Suppressor macrophage (primary cell): ENCODE results near the gene ZNF358.
A peak's percentile ranks its signal among the peaks of the same experiment; 100 is the strongest.
"Not testable (repeated sequence)": the region's sequence is repeated elsewhere in the genome, so short reads cannot be mapped to it uniquely, and the experiment has no call there.

Experiments used
- DNase-seq, 4 experiments: peaks; one replicate each; pipeline ENCODE4 v3.0.0-alpha.2; 2020 to 2022

Gene ZNF358

DNA sequence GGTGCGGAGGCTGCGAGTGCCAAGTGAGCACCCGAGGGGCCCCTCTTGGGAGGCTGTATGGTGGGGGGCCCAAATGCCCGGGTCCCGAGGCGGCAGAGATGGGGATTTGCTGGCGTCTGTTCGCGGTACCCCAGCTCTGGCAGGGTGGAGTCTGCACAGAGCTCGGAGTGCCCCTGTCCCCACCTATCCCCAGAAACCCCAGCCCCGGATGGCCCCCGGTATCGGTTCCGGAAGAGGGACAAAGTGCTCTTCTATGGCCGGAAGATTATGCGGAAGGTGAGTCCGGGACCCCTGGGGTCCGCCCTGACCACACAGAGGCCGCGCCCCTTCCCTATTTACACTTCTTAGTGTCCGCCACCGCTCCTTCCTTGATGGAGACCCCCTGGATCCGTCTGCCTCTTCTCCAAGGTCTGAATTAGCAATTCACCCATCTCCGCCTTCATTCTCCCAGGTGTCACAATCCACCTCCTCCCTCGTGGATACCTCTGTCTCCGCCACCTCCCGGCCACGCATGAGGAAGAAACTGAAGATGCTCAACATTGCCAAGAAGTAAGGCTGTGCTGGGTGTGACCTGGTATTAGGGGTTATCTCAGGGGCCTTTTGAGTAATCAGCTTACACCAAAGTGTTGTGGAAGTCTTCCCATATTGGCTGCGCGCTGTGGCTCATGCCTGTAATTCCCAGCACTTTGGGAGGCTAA, 20.2 kb downstream of the ZNF358 start:
- peak in 2 of 4 experiments; percentile 26 to 30 for DNase-seq

DNA sequence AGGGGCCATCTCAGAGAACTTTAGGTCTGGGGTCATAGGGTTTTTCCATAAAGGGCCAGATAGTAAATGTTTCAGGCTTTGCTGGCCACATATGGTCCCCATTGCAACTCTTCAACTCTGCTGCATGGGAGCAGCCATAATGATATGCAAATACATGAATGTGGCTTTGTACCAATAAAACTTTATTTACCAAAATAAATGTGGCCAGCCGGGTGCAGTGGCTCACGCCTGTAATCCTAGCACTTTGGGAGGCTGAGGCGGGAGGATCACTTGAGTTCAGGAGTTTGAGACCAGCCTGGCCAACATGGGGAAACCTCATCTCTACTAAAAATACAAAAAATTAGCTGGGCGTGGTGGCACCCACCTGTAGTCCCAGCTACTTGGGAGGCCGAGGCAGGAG, 23.1 kb downstream of the ZNF358 start:
- not testable (repeated sequence) for DNase-seq

DNA sequence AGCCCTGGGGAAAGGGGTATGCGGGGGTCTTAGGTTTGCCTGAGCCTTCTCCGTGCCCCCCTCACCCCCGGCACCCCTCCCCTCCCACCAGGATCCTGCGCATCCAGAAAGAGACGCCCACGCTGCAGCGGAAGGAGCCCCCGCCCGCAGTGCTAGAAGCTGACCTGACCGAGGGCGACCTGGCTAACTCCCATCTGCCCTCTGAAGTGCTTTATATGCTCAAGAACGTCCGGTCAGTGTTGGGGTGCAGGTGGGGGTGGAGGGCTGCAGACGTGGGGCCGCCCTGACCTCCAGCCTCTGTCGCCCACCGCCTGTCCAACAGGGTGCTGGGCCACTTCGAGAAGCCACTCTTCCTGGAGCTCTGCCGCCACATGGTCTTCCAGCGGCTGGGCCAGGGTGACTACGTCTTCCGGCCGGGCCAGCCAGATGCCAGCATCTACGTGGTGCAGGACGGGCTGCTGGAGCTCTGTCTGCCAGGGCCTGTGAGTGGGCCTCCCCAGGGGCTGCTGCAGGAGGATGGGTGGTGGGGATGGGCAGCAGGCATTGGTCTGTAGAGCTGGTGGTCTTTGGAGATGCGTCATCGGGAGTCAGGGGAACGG, 24.0 kb downstream of the ZNF358 start:
- DNase-seq = no peak

DNA sequence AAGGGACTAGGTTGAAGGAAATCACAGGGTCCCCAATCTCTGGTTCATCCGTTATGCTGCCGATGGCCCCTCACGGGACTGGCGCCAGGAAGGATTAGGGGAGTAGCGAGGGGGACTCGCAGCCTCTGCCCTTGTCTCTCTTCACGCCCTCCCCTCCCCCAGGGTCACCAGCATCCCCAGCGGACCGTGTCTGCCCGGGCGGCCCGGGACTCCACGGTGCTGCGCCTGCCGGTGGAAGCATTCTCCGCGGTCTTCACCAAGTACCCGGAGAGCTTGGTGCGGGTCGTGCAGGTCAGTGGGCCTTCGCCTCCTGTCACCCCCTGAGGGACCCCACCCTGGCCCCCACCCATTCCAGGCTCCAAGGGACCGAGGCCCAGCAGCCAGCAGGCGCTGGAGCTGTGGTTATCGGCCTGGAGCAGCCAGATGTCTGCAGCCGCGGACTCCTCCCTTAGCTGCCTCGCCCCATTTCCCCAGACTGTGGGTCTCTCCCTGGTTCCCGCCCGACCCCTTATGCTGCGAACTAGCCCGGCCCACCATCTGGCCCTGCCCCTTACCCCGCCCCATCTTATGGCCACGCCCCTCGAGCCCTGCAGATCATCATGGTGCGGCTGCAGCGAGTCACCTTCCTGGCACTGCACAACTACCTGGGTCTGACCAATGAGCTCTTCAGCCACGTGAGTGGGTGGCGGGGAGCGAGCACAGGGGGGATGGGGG, 25.0 kb downstream of the ZNF358 start:
- DNase-seq = no peak

DNA sequence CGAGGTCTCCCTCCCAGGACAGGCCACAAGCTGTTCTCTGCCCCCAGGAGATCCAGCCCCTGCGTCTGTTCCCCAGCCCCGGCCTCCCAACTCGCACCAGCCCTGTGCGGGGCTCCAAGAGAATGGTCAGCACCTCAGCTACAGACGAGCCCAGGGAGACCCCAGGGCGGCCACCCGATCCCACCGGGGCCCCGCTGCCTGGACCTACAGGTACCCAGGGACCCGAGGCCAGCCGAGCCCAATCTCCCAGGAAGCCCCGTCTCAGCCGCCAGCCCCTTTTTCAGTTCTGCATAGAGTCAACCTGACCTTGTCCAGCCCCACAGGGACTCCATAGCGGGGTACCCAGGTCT, 25.5 kb downstream of the ZNF358 start:
- DNase-seq = no peak

DNA sequence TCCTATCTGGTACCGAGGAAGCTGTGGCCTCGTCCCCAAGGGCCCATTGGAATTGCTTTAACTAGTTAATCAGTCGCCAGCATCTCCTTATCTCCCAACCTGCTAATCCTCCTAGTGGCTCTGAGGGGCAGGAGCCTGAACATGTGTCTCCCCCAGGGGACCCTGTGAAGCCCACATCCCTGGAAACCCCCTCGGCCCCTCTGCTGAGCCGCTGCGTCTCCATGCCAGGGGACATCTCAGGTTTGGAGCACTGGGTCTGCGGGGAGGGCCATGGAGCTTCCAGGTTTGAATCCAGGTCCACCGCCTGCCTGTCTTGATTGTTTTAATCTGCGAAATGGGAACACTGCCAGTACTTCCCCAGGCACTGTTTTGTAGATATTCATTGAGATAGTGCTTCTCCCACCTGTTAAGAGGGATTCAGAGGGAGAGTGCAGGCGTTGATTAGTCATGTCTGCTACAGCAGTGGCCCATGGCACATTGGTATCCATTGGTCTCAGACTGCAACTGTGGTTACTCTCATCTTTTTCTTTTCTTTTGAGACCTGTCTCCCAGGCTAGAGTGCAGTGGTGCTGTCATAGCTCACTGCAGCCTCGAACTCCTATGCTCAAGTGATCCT, 26.0 kb downstream of the ZNF358 start:
- no peak for DNase-seq

DNA sequence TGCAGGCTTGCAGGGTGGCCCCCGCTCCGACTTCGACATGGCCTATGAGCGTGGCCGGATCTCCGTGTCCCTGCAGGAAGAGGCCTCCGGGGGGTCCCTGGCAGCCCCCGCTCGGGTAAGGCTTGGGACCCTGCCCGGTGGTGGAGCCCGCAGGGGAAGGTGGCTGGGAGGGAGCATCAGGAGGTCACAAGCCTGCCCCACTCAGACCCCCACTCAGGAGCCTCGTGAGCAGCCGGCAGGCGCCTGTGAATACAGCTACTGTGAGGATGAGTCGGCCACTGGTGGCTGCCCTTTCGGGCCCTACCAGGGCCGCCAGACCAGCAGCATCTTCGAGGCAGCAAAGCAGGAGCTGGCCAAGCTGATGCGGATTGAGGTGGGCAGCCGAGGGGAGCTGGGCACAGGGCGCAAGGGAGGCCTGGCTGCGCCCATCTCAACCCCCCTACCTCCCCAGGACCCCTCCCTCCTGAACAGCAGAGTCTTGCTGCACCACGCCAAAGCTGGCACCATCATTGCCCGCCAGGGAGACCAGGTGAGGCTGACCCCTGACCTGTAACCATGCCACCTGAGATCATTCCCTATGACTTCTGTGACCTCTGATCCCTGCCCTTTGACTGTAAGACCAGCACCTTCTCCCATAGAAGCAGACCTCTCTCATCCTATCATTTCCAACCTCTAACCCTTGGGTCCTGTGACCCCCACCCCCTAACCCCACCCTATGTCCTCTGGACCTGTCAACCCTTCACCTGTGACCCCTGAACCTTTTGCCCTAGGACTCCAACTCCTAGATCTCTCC, 26.8 kb downstream of the ZNF358 start:
- DNase-seq = no peak

DNA sequence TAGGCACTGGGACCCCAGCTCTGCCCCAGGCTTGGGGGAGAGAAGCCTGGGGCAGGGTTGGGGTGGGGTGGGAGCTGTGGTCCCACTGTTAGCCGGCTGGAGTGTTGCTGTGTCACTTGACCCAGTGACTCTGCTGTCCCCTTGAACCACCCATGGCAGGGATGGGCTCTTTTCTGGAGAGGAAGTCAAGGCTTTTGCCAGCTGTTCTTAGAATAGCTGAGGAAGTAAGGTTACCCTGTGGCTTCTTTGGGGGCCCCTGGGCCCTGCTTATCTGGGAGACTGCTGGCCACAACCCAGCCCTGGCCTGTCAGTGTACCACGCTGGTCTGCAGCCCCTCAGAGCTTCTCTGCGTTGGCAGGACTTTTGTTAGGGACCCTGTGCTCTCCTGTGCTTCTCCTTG, 28.7 kb downstream of the ZNF358 start:
- peak; percentile 64 to 86 (median 80) for DNase-seq

DNA sequence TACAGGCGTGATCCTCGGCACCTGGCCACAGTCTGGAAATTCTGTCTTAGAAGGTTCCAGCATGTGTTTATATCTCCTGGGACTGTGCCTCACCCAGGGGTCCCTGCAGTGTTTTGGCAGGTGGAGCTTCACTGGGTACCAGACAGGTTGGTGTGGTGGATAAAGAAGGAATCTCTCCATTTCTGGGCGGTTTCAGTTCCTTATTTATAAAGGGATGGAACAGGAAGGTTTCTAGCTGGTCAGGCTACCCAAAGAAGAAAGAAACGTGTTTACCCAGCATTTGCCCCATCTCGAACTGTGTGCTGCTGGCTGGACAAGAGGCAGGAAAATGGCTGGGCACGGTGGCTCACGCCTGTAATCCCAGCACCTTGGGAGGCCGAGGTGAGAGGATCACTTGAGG, 29.4 kb downstream of the ZNF358 start:
- DNase-seq = peak in 3 of 4 experiments; percentile 31 to 58 (median 49)

DNA sequence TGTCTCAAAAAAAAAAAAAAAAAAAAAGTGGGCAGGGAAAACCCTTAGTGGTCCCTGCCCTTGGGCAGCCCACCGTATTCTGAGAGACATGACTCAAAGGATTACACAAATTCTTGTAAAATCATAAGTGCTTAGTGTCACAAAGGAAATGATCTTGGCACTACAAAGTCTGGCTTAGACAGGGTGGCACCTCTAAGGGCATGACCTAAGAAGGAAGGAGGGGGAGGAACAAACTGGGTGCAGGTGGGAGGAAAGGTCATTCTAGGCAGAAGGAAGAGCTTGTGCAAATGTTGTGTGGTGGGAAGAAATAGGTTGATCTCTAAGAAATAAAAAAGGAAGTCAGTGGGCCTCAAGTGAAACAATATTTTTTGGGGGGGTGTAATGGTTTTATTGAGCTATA, 30.0 kb downstream of the ZNF358 start:
- DNase-seq = peak; percentile 66 to 92 (median 82)

DNA sequence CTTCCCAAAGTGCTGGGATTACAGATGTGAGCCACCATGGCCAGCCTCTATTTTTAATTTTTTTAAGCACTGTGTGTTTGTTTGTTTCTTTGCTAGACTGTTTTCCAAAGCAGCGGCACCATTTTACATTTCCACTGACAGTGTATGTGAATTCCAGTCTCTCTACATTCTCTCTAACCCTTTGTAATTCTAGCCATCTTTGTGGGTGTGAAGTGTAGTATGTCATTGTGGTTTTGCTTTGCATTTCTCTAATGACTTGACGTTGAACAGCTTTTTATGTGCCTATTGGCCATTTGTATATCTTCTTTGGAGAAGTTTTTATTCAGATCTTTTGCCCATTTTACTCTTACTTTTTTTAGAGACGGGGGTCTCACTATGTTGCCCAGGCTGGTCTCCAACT, 31.3 kb downstream of the ZNF358 start:
- DNase-seq = no peak

DNA sequence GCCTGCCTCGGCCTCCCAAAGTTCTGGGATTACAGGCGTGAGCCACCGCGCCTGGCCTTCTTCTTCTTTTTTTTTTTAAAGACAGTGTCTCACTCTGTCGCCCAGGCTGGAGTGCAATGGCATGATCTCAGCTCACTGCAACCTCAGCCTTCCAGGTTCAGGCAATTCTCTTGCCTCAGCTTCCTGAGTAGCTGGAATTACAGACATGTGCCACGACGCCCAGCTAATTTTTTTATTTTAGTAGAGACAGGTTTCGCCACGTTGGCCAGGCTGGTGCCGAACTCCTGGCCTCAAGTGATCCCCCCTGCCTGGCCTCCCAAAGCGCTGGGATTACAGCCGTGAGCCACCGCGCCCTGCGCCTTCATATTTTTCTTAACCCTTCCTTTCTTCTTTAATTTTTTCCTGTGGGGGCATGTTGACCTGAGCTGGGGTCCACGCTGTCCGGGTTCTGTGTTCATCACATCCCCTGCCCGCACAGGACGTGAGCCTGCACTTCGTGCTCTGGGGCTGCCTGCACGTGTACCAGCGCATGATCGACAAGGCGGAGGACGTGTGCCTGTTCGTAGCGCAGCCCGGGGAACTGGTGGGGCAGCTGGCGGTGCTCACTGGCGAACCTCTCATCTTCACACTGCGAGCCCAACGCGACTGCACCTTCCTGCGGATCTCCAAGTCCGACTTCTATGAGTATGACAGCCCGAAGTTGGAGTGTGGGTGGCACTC, 33.7 kb downstream of the ZNF358 start:
- DNase-seq = no peak

DNA sequence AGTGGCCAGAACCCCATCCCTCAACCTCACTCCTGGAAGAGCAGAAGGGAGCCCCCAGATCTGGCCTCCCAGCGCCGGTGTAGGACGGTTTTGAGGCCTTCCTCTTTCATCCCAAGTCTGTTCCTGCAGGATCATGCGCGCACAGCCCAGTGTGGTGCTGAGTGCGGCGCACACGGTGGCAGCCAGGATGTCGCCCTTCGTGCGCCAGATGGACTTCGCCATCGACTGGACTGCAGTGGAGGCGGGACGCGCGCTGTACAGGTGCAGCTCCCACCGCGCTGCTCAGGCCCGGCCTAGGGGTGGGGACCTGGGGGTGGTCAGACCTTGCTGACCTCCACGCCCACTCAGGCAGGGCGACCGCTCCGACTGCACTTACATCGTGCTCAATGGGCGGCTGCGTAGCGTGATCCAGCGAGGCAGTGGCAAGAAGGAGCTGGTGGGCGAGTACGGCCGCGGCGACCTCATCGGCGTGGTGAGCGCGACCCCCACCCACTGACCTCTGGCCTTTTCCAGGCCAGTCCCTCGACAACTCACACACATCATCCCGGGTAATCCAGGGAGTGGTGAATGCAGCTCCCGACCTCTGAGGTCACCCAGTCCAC, 34.4 kb downstream of the ZNF358 start:
- DNase-seq = no peak

DNA sequence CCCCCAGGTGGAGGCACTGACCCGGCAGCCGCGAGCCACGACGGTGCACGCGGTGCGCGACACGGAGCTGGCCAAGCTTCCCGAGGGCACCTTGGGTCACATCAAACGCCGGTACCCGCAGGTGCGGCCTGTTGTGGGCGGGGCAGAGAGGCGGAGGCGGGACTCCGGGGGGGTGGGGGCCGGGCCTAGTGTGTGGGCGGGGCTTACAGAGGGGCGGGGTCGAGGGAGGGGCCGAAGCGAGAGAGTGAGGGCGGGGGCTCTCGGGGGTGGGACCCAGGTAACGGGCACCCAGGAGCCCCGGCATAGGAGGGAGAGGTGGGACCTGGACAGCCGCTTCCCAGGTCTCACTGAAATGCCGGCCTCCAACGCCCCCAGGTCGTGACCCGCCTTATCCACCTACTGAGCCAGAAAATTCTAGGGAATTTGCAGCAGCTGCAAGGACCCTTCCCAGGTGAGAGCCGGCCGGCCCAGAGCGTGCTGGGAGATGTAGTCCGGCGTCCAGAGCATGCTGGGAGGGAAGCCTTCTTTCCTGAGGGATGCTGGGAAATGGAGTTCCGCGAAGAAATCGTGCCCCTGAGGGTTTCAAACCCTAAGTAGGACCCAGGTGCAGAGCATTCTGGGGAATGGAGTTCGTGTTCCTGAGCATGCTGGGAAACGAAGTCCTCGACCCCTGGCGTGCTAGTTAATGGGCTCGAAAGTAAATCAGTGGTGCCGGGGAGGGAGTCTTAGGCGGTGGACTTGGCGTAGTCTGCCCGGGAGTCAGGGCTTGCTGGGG, 35.3 kb downstream of the ZNF358 start:
- no peak for DNase-seq

DNA sequence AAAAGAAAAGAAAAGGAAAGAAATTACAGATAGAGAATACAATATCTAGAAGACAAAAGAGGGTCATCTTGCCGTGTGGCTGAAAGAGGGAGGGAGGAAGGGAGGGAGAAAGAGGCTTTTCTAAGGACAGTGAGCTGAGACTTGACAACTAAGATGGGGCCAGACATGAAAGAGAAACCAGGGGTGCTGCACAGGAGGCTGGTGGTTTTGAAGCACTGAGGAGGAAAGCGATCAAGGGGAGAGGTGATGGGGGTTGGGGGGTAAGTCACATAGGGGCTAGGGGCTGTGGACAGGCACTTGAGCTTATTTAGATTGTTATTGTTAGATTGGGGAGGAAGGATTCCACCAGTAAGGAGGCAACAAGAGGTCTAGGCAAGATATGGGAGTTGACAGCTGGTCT, 36.9 kb downstream of the ZNF358 start:
- DNase-seq = no peak

DNA sequence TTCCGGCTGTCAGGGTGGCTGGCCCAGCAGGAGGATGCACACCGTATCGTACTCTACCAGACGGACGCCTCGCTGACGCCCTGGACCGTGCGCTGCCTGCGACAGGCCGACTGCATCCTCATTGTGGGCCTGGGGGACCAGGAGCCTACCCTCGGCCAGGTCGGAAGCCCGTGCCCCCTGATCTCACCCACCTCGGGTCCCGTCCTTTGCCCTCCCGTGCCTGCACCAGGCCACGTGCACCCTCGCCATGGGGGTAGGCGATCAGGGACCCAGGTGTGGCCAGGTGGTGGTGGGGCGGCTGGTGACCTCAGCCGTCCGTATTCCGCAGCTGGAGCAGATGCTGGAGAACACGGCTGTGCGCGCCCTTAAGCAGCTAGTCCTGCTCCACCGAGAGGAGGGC, 38.7 kb downstream of the ZNF358 start:
- DNase-seq = no peak

DNA sequence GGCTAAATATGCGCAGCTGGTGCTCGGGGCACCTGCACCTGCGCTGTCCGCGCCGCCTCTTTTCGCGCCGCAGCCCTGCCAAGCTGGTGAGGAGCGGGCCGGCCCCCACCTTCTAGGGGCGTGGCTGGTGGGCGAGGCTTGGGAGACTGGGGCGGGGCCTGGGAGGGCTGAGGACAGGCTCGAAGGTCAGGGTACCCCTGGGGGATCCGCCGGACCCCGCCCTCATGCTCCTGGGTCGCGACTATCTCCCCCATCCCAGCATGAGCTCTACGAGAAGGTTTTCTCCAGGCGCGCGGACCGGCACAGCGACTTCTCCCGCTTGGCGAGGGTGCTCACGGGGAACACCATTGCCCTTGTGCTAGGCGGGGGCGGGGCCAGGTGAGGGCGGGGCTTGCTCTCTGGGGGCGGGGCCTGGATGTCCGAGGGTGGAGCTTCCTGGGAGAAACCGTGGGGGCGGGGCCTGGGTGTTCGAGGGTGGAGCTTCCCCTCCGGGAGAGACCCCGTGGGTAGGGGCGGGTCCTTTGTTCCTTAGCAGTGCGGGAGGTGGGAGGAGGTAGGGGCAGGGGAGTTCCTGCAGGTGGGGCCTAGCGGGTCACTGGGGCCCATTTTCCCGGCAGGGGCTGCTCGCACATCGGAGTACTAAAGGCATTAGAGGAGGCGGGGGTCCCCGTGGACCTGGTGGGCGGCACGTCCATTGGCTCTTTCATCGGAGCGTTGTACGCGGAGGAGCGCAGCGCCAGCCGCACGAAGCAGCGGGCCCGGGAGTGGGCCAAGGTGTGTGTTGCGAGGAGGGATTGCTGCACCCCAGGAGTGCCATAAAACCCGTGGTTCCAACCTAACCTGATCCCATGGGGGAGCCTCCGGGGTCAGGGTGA, 39.3 kb downstream of the ZNF358 start:
- peak in 1 of 4 experiments; percentile 31 for DNase-seq

DNA sequence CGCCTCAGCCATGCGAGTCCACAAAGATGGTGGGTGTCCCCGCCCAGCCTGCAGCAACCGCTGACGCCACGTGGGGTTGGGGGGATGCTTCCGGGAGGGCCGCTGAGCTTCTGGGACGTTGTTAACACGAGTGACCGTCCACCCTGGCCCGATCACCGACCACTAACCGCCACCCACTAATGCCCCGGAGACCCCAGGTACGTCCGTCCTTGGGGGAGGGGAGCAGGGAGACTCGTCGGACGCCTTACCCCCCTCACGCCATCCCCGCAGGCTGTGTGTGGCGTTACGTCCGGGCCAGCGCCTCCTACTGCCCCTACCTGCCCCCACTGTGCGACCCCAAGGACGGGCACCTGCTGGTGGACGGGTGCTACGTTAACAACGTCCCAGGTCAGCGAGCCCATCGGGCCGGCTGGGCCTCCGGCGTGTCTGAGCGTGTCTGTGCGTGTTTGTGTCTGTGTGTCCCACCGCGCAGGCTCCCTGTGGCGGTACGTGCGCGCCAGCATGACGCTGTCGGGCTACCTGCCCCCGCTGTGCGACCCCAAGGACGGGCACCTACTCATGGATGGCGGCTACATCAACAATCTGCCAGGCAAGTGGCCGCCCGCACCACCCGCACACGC, 40.9 kb downstream of the ZNF358 start:
- DNase-seq = no peak

DNA sequence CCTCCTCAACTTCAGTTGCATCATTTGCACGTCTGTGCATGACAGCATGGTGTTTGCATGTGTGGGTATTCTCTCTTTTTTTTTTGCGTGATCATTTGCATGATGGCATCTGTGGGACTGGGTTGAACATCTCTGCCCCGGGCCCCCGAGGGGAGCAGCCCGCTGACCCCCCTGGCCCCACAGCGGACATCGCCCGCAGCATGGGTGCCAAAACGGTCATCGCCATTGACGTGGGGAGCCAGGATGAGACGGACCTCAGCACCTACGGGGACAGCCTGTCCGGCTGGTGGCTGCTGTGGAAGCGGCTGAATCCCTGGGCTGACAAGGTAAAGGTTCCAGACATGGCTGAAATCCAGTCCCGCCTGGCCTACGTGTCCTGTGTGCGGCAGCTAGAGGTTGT, 42.8 kb downstream of the ZNF358 start:
- DNase-seq = no peak
